Osteoblast (primary cell): ENCODE measurements around the gene PCDH15. TPM values are rescaled to one million over a fixed set of nuclear protein-coding genes. Genes with fewer than 3 reads are reported as not detected.

ENCODE experiments used
- DNase-seq: peaks from one replicate; pipeline ENCODE4 v3.0.0; 2011; ENCODE audit warnings: low spot score, mixed read lengths; ENCODE audit not compliant: insufficient read length; ENCODE audit errors: missing footprints
- H2AFZ ChIP-seq: 2 replicates; pipeline ENCODE4 v1.6.0; 2011; ENCODE audit warnings: mild to moderate bottlenecking, low read length
- H3K27ac ChIP-seq: 2 replicates; pipeline ENCODE4 v1.5.1; 2011; ENCODE audit warnings: mild to moderate bottlenecking, low read depth, low read length, moderate library complexity
- H3K27me3 ChIP-seq: 2 replicates; pipeline ENCODE4 v1.6.0; 2012; ENCODE audit warnings: mild to moderate bottlenecking, control low read depth, inconsistent platforms, low read length, moderate library complexity; ENCODE audit not compliant: insufficient read depth
- H3K36me3 ChIP-seq: 2 replicates; pipeline ENCODE4 v1.5.1; 2011; ENCODE audit warnings: mild to moderate bottlenecking, low read length, control low read depth, moderate library complexity; ENCODE audit not compliant: insufficient read depth
- H3K4me1 ChIP-seq: 2 replicates; pipeline ENCODE4 v1.5.1; 2011; ENCODE audit warnings: mild to moderate bottlenecking, low read length, control low read depth, moderate library complexity; ENCODE audit not compliant: insufficient read depth
- H3K4me2 ChIP-seq: 2 replicates; pipeline ENCODE4 v1.6.0; 2011; ENCODE audit warnings: mild to moderate bottlenecking, low read length; ENCODE audit not compliant: insufficient read depth
- H3K4me3 ChIP-seq: fragments of 200-600 bp; sonication (generic); 3 replicates; pipeline ENCODE4 v1.5.1; 2012; ENCODE audit warnings: mild to moderate bottlenecking, low read length, inconsistent platforms; ENCODE audit not compliant: insufficient read depth
- H3K79me2 ChIP-seq: 2 replicates; pipeline ENCODE4 v1.6.0; 2012; ENCODE audit warnings: mild to moderate bottlenecking, low read length, control low read depth, inconsistent platforms; ENCODE audit not compliant: insufficient read depth
- H3K9me3 ChIP-seq: 2 replicates; pipeline ENCODE4 v1.5.1; 2011; ENCODE audit warnings: low read depth, low read length, control low read depth
- H4K20me1 ChIP-seq: 2 replicates; pipeline ENCODE4 v1.6.0; 2012; ENCODE audit warnings: mild to moderate bottlenecking, low read length, control low read depth; ENCODE audit not compliant: insufficient read depth
- total RNA-seq: library from RNA; depleted of rRNA; stranded (reverse); fragments of >200 nt; gene quantifications from 2 replicates; pipeline ENCODE4 v1.2.3, GENCODE V29; 2012
- TF ChIP-seq, protein P1 (sequence below): IDR thresholded peaks from 2 replicates; pipeline ENCODE4 v1.5.1; 2011; ENCODE audit warnings: mild to moderate bottlenecking, low read depth, low read length, moderate library complexity; ENCODE audit errors: extremely low read depth

The PCDH15 gene
- not detected in 2 replicates for total RNA-seq

DNA sequence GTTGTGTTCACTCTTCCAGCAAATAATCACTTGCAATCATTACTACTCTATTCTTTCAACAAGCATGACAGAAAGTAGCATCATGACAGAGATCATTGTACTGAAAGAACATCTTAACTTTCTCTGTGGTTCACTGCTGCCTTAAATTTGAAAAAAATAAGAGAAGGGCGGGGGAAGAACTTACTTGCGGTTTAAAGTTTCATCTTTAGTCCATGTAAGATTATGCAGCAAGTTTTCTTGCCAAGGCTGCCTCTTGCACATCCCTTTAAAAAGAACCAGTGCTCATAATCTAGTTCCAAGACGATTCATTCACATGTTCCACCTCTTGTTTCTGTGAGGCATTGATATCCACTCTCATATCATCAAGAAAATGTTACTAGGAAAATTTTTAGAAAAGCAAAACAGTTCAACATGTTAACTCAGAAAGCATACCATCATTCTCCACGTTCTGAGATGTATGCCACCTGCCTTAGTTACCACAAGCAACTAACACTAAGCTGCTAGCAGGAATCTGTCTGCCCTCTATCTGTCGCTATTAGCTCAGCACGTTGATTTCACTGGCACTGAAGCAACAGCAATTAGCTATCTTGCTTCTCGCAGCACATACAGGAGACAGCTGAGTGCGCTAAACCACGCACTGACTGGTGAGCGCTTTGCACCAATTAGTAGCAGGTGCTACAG lies at the start of gene PCDH15:
Gene PCDH15, minus strand, starts transcription at position 491 of the 681 bp plus-strand sequence. CDS start 136,969 bp downstream, outside the sequence.
- Histone ChIP-seq H3K4me1 (no peaks in the 10 kb centered on the region), H4K20me1 (no peaks in the 10 kb centered on the region), H3K79me2 (no peaks in the 10 kb centered on the region), H2AFZ (no peak within 1 kb of the TSS), H3K9me3 (peaks cover 2% of the 10 kb centered on the region), H3K27me3 (no peaks in the 10 kb centered on the region), H3K36me3 (no peaks in the 10 kb centered on the region), H3K4me2 (no peak within 1 kb of the TSS), H3K27ac (no peak within 1 kb of the TSS), H3K4me3 (no peak within 1 kb of the TSS)
- TF ChIP-seq, protein P1, sequence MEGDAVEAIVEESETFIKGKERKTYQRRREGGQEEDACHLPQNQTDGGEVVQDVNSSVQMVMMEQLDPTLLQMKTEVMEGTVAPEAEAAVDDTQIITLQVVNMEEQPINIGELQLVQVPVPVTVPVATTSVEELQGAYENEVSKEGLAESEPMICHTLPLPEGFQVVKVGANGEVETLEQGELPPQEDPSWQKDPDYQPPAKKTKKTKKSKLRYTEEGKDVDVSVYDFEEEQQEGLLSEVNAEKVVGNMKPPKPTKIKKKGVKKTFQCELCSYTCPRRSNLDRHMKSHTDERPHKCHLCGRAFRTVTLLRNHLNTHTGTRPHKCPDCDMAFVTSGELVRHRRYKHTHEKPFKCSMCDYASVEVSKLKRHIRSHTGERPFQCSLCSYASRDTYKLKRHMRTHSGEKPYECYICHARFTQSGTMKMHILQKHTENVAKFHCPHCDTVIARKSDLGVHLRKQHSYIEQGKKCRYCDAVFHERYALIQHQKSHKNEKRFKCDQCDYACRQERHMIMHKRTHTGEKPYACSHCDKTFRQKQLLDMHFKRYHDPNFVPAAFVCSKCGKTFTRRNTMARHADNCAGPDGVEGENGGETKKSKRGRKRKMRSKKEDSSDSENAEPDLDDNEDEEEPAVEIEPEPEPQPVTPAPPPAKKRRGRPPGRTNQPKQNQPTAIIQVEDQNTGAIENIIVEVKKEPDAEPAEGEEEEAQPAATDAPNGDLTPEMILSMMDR: no peak
- DNase-seq: no peak

DNA sequence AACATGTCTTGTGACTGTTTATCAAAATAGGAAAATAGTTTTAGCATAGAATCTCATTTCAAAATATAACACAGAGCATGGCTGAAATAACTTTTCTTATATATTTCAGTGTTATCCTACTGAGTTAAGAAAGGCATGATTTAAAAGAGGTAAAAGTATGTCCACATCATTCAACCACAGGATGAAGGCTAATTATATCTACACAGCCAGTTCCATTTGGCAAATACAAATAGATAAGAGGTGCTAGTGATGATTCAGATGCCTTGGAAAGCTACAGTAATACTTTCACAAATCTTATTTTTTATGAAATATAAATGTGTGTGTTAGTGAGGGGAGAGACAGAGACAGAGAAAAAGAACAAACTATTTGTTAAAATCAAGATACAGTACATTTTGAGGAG lies 42.9 kb upstream of the PCDH15 start:
- H3K4me3 ChIP-seq: no peak overlapping the region
- H3K9me3 ChIP-seq: no peaks in the 10 kb centered on the region
- TF ChIP-seq, protein P1: no peak
- H2AFZ ChIP-seq: no peak overlapping the region
- H3K4me2 ChIP-seq: no peak overlapping the region
- no peaks in the 10 kb centered on the region for H3K79me2 ChIP-seq
- H3K27ac ChIP-seq: no peak overlapping the region
- H3K36me3 ChIP-seq: no peaks in the 10 kb centered on the region
- H3K4me1 ChIP-seq: no peaks in the 10 kb centered on the region
- no peak for DNase-seq
- H3K27me3 ChIP-seq: no peaks in the 10 kb centered on the region
- H4K20me1 ChIP-seq: no peaks in the 10 kb centered on the region

DNA sequence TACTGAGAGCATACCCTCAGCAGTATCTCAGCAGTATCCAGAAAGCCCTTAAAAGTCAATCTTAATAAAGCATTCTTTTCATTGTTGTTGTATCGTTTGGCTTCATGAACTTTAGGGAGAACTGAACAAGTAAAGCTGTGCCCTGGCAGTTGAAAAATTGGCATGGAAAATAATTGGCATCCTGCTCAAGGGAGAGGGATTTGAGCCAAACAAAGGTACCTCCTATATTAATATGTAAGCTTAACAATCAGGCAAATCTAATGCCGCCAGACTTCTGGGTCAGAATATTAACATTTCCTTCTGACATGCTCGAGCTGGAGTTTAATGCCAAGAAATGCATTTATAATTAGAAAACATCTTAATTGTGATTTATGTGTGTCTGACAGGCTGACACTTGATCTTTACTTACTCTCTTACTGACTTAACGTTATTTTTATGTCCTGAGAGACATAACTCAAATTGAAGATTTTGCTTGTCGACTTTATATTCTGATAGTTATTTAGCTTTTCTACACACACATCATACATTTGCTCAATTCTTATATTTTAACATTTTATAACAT lies 42.1 kb upstream of the PCDH15 start:
- H3K27me3 ChIP-seq: no peaks in the 10 kb centered on the region
- H3K27ac ChIP-seq: no peak overlapping the region
- H3K4me2 ChIP-seq: no peak overlapping the region
- H4K20me1 ChIP-seq: no peaks in the 10 kb centered on the region
- H3K36me3 ChIP-seq: no peaks in the 10 kb centered on the region
- H3K79me2 ChIP-seq: no peaks in the 10 kb centered on the region
- H2AFZ ChIP-seq: no peak overlapping the region
- H3K4me1 ChIP-seq: no peaks in the 10 kb centered on the region
- no peak for DNase-seq
- TF ChIP-seq, protein P1: no peak
- no peaks in the 10 kb centered on the region for H3K9me3 ChIP-seq
- no peak overlapping the region for H3K4me3 ChIP-seq

DNA sequence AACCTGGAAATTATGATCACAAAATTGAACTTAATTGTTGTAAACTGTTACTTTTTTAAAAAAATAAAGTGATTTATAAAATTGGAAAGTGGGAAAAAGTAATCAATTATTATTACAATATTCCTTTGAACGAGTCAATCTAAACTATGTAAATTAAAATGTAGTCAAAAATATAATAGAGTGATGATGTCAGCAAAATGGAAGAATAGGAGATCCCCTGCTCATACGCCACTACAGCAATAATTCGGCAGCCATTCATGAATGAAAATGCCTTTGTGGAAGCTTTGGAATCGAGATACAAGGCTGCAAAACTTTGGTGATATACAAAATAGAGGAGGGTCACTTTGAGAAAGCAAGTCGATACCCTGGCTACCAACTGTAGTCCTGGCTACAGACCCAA lies 36.4 kb upstream of the PCDH15 start:
- TF ChIP-seq, protein P1: no peak
- Histone ChIP-seq H3K4me2 (no peak overlapping the region), H3K27me3 (no peaks in the 10 kb centered on the region), H3K27ac (no peak overlapping the region), H2AFZ (no peak overlapping the region), H4K20me1 (no peaks in the 10 kb centered on the region), H3K4me3 (no peak overlapping the region), H3K79me2 (no peaks in the 10 kb centered on the region), H3K9me3 (no peaks in the 10 kb centered on the region), H3K36me3 (no peaks in the 10 kb centered on the region), H3K4me1 (no peaks in the 10 kb centered on the region)
- no peak for DNase-seq
